GM12865 (cell line): ENCODE measurements around the gene FAM200A.
A peak's percentile ranks its signal among the peaks of the same experiment; 100 is the strongest.

Experiments
- DNase-seq: peaks from one replicate; pipeline ENCODE4 v3.0.0; 2010; ENCODE audit warnings: low read depth
- H3K4me3 ChIP-seq: 2 replicates; pipeline ENCODE4 v1.5.1; 2011; ENCODE audit warnings: mild to moderate bottlenecking, low read depth, low read length, control low read depth
- TF ChIP-seq, protein P1 (sequence below): IDR thresholded peaks from 2 replicates; pipeline ENCODE4 v1.5.1; 2011; ENCODE audit warnings: low read length, control low read depth, low read depth, inconsistent platforms; ENCODE audit not compliant: insufficient read depth; ENCODE audit errors: missing control alignments

Gene FAM200A

GRCh38 chr7:99562832-99563231, 10.9 kb upstream of the FAM200A start:
- no peak overlapping the region for H3K4me3 ChIP-seq
- no peak for DNase-seq
- TF ChIP-seq, protein P1, sequence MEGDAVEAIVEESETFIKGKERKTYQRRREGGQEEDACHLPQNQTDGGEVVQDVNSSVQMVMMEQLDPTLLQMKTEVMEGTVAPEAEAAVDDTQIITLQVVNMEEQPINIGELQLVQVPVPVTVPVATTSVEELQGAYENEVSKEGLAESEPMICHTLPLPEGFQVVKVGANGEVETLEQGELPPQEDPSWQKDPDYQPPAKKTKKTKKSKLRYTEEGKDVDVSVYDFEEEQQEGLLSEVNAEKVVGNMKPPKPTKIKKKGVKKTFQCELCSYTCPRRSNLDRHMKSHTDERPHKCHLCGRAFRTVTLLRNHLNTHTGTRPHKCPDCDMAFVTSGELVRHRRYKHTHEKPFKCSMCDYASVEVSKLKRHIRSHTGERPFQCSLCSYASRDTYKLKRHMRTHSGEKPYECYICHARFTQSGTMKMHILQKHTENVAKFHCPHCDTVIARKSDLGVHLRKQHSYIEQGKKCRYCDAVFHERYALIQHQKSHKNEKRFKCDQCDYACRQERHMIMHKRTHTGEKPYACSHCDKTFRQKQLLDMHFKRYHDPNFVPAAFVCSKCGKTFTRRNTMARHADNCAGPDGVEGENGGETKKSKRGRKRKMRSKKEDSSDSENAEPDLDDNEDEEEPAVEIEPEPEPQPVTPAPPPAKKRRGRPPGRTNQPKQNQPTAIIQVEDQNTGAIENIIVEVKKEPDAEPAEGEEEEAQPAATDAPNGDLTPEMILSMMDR, result no peak

DNA sequence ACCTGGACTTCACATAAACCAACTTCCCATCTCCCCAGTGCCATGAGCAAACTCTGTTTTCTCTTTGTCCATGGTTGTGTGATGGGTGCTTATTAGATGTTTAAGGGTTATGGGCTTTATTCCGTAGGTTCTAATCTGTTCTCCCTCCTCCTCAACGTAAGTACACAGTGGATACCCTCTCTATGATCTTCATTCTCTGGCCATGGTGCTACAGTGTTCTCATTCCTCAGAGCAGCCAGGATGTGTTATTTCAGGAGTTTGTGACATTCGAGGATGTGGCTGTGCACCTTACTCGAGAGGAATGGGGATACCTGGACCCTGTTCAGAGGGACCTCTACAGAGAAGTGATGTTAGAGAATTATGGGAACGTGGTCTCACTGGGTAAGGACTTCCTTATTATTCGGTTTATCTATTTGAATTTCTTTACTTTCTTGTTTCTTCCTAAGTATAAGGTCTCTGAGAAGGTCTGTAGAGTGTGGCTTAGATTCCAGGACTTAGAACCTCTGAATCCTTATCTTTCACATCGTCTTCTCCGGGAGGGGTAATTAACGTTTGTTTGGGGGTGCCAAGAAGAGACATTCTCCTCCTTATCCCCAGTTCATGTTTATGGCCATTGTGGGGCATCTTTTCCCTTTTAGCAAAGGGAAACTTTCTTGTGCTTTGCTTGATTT, 10.3 kb upstream of the FAM200A start:
- DNase-seq, result no peak
- no peak overlapping the region for H3K4me3 ChIP-seq
- TF ChIP-seq, protein P1, result no peak

DNA sequence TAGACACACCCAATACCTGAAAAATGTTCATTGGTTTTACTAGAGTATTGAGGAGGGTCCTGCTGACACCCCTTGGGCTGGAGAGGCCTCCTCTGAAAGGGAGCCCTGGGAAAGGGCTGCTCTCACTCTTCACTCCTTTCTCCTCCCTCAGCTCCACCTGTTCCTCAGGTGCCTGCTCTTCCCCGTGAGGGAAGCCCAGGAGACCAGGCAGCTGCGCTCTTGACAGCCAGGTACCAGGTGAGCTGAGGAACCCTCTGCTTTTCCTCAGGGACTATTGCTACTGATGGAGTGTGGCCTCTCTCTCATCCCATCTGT, 9.8 kb upstream of the FAM200A start:
- TF ChIP-seq, protein P1, result no peak
- H3K4me3 ChIP-seq, result no peak overlapping the region
- no peak for DNase-seq

DNA sequence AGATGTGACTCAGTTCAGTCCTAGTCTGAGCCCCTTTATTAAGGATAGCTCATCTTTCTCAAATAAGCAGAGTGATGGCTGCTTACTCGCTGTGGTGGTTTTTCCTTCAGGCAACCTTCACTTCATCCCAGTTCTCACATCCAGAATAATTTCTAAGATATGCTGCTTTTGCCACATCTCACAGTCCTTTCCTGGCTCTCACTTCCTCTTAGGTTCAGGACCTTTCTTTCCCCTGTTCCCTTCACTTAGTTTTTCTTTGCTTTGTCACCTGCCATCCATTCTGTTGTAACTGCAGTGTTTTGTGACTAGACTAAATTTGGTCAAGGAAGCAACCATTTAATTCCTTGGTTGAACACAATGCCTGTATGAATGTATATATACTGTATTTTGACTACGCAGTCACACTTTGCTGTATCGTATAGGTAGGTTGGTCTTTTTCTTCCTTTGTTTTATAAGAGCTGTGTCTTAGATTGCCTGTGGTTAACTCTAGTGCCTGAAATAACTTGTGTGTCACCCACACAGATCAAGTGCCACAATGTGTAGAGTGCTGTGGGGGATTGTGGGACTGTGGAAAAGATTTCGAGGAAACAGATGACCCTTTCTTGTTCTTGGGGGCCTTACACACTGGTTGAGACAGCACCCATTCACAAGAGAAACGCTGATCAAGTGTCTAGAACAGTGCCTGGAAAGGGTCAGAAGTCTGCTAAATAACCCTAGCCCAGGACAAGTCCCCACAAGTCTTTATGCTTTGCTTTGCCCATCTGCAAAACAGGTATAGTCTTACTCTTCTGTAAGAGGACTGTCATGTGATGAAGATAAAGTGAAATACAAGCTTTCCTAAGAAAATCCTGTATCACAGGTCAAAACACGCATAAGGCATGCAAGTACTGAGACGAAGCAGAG, 9.2 kb upstream of the FAM200A start:
- no peak overlapping the region for H3K4me3 ChIP-seq
- no peak for DNase-seq
- TF ChIP-seq, protein P1, result no peak

GRCh38 chr7:99559175-99559915, 7.4 kb upstream of the FAM200A start:
- peak overlapping the region; percentile 92 for H3K4me3 ChIP-seq
- TF ChIP-seq, protein P1, result no peak
- DNase-seq, result no peak

DNA sequence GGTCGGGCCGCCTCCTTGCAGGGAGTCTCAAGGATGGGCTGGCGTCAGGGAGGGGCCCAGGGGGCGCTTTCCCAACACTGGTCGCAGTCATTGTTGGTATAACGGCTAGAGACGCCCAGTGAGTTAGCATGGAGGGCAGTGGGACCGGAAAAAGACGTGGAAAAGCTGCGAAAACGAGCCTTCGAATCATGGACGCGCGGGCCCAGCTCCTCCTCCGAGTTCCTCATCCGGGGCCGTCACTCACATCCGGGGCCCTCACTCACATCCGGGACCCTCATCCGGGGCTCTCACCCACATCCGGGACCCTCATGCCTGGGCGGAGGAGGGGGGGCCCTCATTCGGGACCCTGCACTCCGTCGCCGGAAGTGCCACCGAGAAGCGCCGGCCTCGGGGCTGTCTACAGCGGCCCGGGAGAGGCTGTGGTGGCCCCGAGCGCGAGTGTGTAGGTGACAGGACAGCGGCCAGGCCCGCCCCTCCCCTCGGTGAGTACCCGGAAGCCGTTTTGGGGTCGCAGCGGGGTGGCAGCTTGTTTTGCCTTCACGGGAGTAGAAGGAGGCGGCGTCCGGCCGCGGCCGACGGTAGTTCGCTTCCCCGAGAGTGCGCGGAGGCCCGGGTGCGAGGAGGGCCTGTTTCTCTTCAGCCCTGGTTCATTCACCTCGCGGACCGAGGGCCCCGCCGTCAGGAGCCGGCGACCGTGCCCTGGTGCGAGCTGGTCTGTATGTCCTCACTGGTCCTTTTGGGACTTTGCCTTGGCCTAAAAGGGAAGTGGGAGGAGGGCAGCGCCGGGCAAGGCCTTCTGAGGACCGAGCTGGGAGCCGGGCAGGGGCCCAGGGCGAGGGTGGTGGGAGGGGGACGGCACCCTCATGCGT, 6.6 kb upstream of the FAM200A start, which contains the start of gene ZNF655:
Gene ZNF655 (plus strand): TSS at position 337 of the 869 bp plus-strand sequence. CDS start 1,918 bp downstream, outside the sequence.
- TF ChIP-seq, protein P1, result no peak
- H3K4me3 ChIP-seq, result peak within 1 kb of the TSS; percentile 92
- peak; percentile 93 for DNase-seq
